Inferior parietal cortex (tissue), 1 donor: Measurements from ENCODE around the gene SDK2.

Experiments
- DNase-seq: peaks from one replicate; pipeline ENCODE4 v3.0.0-alpha.2; 2016; ENCODE audit errors: extremely low spot score

Gene SDK2

DNA sequence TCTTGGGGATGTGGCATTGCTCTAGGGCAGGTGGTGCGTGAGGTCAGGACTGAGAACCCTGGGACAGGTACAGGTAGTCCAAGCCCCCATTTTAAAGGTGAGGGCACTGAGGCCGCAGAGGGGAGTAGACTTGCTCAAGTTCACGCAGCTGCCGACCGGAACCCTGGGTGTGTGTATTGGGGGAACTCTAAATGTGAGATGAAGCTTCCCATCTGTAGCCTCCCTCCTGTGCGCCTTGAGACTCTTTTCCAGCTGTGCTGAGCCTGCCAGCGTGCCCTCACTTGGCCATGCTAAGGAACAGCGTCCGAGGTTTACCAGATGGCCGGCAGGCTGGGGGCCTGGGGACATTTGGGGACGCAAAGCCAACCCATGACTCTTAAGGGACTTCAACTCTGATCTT lies 253.4 kb downstream of the SDK2 start:
- no peak for DNase-seq

GRCh38 chr17:73390221-73390620 lies 254.0 kb downstream of the SDK2 start:
- DNase-seq = no peak

DNA sequence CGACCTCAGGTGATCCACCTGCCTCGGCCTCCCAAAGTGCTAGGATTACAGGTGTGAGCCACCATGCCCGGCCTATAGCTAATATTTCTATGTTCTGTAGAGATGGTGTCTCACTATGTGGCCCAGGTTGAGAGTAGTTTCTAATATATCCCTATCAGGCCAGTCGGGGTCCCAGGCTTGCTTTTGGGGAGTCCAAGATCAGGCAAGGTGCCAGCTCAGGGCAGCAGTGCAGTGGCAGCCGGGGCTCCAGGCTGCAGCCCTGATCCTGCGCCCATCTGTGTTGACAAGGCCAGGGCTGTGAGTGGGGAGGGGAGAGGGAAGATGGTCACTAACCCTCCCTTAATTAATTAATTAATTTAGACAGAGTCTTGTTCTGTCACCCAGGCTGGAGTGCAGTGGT lies 254.8 kb downstream of the SDK2 start:
- DNase-seq = no peak

DNA sequence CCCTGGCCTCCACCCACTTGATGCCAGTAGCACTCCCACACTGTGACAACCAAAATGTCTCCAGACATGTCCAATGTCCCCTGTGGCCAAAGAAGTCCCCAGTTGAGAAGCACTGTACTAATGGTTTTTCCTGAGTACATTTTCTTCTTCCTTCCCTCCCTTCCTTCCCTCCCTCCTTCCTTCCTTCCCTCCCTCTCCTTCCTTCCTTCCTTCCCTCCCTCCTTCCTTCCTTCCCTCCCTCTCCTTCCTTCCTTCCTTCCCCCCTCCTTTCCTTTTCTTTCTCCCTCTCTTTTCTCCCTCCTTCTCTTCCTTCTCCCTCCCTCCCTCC lies 255.7 kb downstream of the SDK2 start:
- no peak for DNase-seq

DNA sequence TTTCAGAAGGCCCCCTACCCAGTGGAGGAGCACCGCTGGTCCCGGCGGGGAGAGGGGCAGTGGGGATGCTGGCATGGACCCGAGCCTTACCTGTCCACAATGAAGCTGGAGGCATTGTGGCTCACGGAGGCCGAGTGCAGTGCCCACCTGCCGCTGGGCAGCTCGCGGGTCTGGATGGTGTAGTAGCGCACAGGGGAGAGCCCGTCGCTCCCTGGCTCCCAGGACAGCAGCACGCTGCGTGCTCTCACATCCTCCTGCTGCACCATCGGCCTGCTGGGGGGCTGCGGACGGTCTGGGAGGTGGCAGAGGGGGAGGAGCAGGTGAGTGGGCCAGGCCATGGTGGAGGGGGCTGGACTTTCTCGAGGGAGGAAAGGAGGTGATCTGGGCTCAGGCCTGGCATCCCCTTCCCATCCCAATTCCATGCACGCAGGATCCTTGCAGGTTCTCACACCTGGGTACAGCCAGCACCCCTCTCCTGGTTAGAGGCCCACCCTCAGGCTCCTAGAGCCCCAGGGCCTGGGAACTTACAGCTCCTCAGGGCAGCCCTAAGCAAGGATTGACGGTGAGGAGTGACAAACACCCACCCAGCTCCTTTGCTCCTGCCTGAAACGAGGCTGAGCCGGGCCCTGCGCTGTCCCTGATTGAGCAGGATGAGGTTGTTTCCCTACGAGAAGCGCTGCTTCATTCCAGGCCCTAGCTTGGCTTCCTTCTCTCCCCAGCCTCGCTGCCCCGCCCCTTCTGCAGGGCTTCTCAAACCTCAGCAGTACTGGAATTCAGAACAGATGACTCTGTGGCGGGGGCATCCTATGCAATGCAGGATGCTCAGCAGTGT lies 256.3 kb downstream of the SDK2 start:
- no peak for DNase-seq

- DNase-seq = no peak
Observed at GRCh38 chr17:73386561-73386960, 257.7 kb downstream of the SDK2 start.

DNA sequence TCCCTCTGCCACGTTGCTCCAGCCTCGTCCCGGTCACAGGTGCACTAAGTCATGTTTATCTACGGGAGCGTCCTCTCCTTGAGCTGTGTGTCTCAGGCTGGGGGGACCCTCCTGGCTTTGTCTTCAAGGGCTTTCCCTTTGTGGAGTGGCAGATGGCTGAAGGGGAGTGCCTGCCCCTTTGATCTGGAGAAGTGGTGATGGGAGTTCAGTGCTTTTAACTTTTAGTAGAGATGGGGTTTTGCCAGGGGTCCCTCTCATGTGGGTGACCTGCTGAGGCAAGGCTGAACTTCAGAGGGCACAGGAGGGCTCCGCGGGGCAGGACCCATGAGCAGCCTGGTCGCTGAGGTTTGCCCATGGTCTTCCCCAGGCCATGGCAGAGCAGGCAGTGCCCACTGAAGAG lies 259.3 kb downstream of the SDK2 start:
- DNase-seq = no peak

DNA sequence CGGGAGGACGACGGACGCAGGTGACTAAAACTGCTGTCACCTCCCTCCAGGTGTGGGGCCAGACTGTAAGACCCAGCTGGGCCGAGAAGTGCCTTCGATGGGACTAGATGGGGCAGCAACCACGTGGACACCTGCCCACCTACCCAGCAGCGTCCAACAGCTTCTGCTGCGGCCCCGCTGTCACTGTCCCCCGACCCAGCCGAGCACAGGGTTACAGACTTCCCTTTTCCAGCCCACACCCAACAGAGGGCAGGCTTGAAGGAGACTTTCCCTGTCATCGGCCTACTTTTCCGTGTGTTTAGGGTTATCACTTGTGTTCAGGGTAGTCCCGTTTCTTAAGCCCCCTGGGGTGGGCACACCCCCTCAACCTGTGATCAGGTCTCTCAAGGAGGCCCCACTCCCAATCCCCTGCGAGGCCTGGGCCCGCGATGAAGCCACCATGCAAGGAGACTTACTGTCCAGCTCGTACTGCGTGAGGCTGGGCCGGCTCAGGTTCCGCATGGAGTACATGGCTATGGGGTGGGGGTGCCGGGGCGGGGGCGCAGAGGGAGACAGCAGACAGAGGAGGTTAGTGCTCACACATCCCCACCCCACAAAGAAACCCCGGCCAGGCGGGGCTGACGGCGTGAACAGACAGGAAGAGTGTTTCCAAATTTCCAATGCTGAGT lies 263.7 kb downstream of the SDK2 start:
- no peak for DNase-seq

DNA sequence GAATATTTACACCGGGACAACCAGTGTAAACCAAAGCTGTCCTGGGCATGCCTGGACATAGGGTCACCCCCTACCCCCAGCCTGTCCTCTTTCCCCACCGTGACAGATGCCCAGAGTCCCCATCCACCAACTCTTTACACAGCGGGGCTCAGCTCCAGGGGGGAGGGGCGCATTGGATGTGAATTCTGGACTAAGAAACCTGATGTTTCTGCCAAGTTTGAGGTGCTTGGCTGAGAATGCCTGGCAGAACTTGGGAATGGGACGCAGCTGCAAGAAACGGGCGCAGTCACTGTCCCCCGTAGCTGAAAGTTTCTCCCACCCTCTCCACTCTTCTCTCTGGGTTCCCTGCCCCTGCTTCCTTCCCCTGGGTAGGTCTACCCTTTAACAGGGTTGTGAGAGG lies 264.4 kb downstream of the SDK2 start:
- DNase-seq = no peak

- no peak for DNase-seq
Observed at GRCh38 chr17:73378974-73379470, 265.2 kb downstream of the SDK2 start.

- DNase-seq = no peak
Observed at GRCh38 chr17:73376636-73377035, 267.6 kb downstream of the SDK2 start.

DNA sequence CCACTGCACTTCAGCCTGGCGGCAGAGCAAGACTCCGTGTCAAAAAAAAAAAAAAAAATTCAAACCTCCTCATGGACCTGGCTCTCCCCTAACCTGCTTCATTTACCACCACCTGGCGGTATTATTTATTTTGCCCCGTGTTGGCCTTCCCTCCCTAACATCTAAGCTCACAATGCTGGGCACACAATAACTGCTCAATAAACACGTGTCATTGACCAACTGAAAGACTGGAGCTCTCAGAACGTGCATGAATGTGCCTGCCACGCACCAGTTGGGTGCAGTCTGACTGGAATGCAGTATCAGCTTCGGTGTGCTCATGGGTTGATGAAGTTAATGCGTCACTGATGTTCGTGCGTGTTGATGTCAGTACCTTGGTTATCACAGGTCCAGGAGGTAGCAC lies 268.1 kb downstream of the SDK2 start:
- no peak for DNase-seq

DNA sequence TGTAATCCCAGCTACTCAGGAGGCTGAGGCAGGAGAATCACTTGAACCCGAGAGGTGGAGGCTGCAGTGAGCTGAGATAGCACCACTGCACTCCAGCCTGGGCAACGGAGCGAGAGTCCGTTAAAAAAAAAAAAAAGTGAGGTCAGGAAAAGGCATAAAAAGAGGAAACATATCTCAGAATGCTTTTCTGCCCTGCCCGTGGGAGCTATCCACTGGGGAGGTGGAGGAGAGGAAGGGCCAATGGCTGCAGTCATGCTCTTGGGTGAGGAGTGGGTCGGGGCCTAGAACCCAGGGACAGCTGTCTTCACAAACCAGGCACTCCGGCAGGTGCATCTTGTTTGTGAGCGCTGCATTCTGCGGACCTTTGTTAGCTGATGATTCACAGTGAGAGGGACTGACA lies 272.4 kb downstream of the SDK2 start:
- no peak for DNase-seq

DNA sequence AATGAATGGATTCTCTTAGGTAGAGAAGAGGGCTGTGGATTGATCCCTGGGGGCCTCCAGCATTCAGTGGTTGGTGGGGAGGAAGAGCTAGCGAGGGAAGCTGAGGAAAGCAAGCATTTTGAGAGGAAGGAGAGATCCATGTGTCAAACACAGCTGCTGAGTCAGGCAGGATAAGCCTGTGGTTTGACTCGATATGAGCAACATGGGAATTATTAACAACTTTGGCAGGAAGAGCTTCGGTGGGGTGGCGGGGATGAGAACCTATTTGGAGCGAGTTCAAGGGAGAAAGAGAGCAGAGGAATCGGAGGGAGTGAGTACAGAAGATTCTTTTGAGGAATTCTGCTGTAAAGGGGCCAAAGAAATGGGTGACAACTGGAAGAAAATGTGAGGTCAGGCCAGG lies 273.0 kb downstream of the SDK2 start:
- no peak for DNase-seq

DNA sequence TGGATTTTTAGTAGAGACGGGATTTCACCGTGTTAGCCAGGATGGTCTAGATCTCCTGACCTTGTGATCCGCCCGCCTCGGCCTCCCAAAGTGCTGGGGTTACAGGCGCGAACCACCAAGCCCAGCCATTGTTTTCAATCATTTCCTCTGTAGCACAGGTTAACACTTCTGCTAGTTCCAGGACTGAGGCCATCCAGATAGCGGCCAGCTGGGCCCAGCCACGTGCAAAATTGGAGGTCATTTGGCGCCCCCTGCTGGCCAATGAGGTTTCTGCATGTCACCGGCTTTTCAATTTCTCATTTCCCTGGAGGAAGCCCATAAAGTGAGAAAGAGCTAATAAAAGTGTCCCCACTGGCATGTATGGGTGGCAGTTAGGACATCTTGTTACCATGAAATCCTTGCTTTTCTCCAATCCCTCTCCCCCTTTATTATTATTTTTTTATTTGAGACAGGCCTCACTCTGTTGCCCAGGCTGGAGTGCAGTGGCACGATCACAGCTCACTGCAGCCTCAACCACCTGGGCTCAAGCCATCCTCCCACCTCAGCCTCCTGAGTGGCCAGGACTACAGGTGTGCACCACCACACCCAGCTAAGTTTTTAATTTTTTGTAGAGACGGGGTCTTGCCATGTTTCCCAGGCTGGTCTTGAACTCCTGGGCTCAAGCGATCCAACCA lies 274.3 kb downstream of the SDK2 start:
- peak; percentile 91 for DNase-seq

DNA sequence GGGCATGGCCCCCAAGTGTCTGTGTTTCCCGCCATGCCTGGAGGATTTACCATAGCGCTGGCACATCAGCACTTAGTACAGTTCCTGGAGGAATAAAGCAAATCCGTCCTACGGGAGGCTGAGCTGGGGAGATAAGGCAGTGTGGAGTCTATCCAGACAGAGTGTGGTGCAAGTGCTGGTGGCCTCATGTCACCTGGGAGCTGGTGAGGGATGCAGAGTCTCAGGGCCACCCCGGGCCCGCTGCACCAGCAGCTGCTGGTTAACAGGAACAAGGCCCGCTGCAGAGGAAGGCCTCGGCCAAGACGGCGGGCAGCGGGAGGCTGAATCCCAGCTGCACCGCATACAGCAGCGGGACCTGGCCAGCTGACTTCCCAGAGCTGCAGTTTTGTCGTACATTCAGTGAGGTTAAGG lies 275.1 kb downstream of the SDK2 start:
- DNase-seq = no peak

DNA sequence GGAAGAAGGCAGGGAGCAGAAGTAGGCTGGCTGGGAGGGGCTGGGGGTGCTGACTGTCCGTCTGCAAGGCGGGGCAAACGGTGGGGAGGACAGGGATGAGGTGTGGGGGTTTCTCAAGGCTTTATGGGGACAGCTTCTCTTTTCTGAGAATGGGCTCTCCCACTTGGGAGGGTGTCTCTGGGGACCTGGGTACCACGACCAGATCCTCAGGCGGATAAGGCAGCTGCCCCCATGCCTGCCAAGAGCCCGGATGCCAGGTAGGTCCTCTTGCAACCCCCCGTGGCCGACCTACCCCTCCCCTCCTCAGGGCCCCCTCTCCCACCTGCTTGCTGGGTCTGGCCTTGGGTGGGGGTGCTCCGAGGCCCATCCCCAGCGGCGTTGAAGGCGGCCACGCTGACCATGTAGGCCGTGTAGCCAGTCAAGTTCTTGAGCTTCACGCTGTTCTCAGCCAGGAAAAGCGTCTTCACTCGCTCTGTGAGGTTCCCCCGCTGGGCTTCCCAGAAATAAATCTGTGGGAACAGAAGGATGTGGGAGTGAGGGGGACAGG lies 276.1 kb downstream of the SDK2 start:
- DNase-seq = no peak

- DNase-seq = no peak
Observed at GRCh38 chr17:73365906-73366623, 278.2 kb downstream of the SDK2 start.

DNA sequence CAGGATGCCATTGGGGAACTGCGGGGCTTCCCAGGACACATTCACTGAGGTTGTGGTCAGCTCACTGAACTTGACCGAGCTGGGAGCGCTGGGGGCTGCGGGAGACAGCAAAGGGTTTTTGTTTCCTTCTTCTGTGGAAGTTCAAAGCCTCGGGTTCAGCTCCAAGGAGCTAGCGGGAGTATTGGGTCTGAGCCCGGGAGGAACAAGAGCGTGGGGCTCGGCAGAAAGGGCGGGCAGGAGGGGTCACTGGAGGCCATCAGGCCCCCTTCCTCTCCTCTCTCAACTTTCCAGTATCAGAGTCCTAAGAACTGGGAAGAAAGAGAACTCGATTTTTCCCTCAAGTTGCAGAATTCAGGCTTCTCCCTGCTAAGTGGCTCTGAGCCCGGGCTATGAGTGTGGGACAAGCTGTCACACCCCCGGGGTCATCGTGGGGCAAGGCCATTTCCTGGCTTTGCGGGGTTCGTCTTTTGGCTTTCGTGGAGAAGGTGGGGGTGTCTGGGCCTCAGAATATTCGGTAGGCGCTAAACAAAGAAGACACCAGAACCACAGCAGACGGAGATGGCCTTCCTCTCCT lies 278.9 kb downstream of the SDK2 start:
- no peak for DNase-seq

DNA sequence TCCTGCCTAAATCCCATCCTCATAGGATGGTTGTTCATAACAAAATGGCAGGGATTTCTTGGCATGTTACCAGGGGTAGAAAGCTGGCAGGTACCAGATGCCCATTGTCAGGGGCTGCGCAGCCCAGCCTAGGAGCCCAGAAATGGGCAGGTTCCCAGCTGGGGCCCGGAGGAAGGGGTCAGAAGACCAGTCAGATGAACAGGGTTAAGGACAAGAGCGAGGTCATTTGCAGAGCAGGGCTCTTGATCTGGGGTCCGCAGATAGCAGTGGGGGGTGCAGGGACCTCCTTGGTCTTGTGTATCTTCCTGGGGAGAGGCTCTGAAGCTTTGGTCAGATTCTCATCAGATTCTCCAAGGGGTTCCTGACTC lies 280.1 kb downstream of the SDK2 start:
- no peak for DNase-seq

- DNase-seq = no peak
Observed at GRCh38 chr17:73363442-73364154, 280.6 kb downstream of the SDK2 start.
